Loucy (cell line): ENCODE measurements around the gene PPP6R1.
A peak's percentile ranks its signal among the peaks of the same experiment; 100 is the strongest.

ENCODE experiments used
- H2AFZ ChIP-seq: fragments of 200-600 bp; sonication (generic); 2 replicates; pipeline ENCODE4 v1.6.0; 2016; ENCODE audit warnings: antibody characterized with exemption, mild to moderate bottlenecking, low read length, moderate library complexity
- H3F3A ChIP-seq: fragments of 200-600 bp; 2 replicates; pipeline ENCODE4 v1.6.0; 2016; ENCODE audit warnings: antibody characterized with exemption, low read depth, mild to moderate bottlenecking
- H3K27me3 ChIP-seq: fragments of 200-600 bp; sonication (generic); 2 replicates; pipeline ENCODE4 v1.6.1; 2014; ENCODE audit warnings: low read length, mild to moderate bottlenecking; ENCODE audit not compliant: insufficient read depth, poor library complexity, severe bottlenecking
- H3K36me3 ChIP-seq: fragments of 200-600 bp; sonication (generic); 2 replicates; pipeline ENCODE4 v1.6.1; 2016; ENCODE audit warnings: low read length; ENCODE audit not compliant: insufficient read depth
- H3K4me1 ChIP-seq: fragments of 200-600 bp; sonication (generic); 2 replicates; pipeline ENCODE4 v1.5.1; 2014; ENCODE audit warnings: low read length, mild to moderate bottlenecking; ENCODE audit not compliant: insufficient read depth, poor library complexity, severe bottlenecking
- H3K4me2 ChIP-seq: fragments of 200-600 bp; sonication (generic); 2 replicates; pipeline ENCODE4 v1.6.0; 2014; ENCODE audit warnings: antibody characterized with exemption, low read length, low read depth, mild to moderate bottlenecking; ENCODE audit not compliant: poor library complexity, severe bottlenecking
- H3K4me3 ChIP-seq: fragments of 200-600 bp; sonication (generic); 2 replicates; pipeline ENCODE4 v1.5.1; 2014; ENCODE audit warnings: low read length, mild to moderate bottlenecking, mixed read lengths; ENCODE audit not compliant: poor library complexity, severe bottlenecking
- H3K79me2 ChIP-seq: fragments of 200-600 bp; sonication (generic); 2 replicates; pipeline ENCODE4 v1.6.1; 2014; ENCODE audit warnings: low read length; ENCODE audit not compliant: insufficient read depth
- H3K9ac ChIP-seq: fragments of 200-600 bp; sonication (generic); 2 replicates; pipeline ENCODE4 v1.6.0; 2014; ENCODE audit warnings: mild to moderate bottlenecking, low read depth, low read length, moderate library complexity; ENCODE audit not compliant: poor library complexity, severe bottlenecking
- H3K9me2 ChIP-seq: fragments of 200-600 bp; sonication (generic); replicated peaks from 2 replicates; pipeline ENCODE4 v1.6.1; 2016; ENCODE audit warnings: low read depth, low read length, mixed read lengths
- H3K9me3 ChIP-seq: fragments of 200-600 bp; sonication (generic); 2 replicates; pipeline ENCODE4 v1.6.1; 2014; ENCODE audit warnings: mild to moderate bottlenecking, antibody characterized with exemption, low read length, low read depth; ENCODE audit not compliant: insufficient read depth
- H4K20me1 ChIP-seq: fragments of 200-600 bp; sonication (generic); 2 replicates; pipeline ENCODE4 v1.6.0; 2014; ENCODE audit warnings: antibody characterized with exemption, low read length, mild to moderate bottlenecking; ENCODE audit not compliant: insufficient read depth, poor library complexity, severe bottlenecking
- CTCF ChIP-seq: fragments of 200-600 bp; sonication (generic); conservative IDR thresholded peaks from 2 replicates; pipeline ENCODE4 v1.5.1; 2014; ENCODE audit warnings: mild to moderate bottlenecking, antibody characterized with exemption, low read length
- EZH2phosphoT487 ChIP-seq: fragments of 200-600 bp; IDR thresholded peaks from 2 replicates; pipeline ENCODE4 v1.6.1; 2018; ENCODE audit warnings: antibody characterized with exemption, mild to moderate bottlenecking, moderate library complexity, borderline replicate concordance

PPP6R1 gene

GRCh38 chr19:55209693-55210472 lies 48.9 kb downstream of the PPP6R1 start:
- Histone ChIP-seq H3K9me2 (no peaks in the 10 kb centered on the region), H3F3A (no peaks in the 10 kb centered on the region), H3K9me3 (no peaks in the 10 kb centered on the region; the same call in 1 of the 2 replicates), H3K79me2 (no peaks in the 10 kb centered on the region), H4K20me1 (no peaks in the 10 kb centered on the region), H3K36me3 (no peaks in the 10 kb centered on the region), H3K4me1 (peaks cover 2% of the 10 kb centered on the region), H3K9ac (no peak overlapping the region), H3K27me3 (no peaks in the 10 kb centered on the region), H3K4me2 (no peak overlapping the region), H3K4me3 (no peak overlapping the region), H2AFZ (no peak overlapping the region)
- TF ChIP-seq CTCF (no peak), EZH2phosphoT487 (no peak)

GRCh38 chr19:55208880-55209692 lies 49.7 kb downstream of the PPP6R1 start, which contains the start of gene PTPRH:
Gene PTPRH, minus strand, starts transcription at chr19:55209501. Its CDS starts 68 bp downstream, at chr19:55209433.
- Histone ChIP-seq H4K20me1 (no peaks in the 10 kb centered on the region), H3K9ac (no peak within 1 kb of the TSS), H3K79me2 (no peaks in the 10 kb centered on the region), H3K4me2 (no peak within 1 kb of the TSS), H3K4me3 (no peak within 1 kb of the TSS), H2AFZ (no peak within 1 kb of the TSS), H3F3A (no peaks in the 10 kb centered on the region), H3K27me3 (no peaks in the 10 kb centered on the region), H3K9me2 (no peaks in the 10 kb centered on the region), H3K4me1 (peaks cover 2% of the 10 kb centered on the region), H3K36me3 (no peaks in the 10 kb centered on the region), H3K9me3 (no peaks in the 10 kb centered on the region; the same call in 1 of the 2 replicates)
- TF ChIP-seq EZH2phosphoT487: no peak
- TF ChIP-seq CTCF: no peak

- peak overlapping the region; percentile 43 for H3K4me3 ChIP-seq
These were observed 51.9 kb downstream of the PPP6R1 start for GRCh38 chr19:55206664-55207500.

More at GRCh38 chr19:55206664-55207500, 51.9 kb downstream of the PPP6R1 start:
- TF ChIP-seq CTCF: no peak
- TF ChIP-seq EZH2phosphoT487: no peak
- Histone ChIP-seq H3K4me1 (peaks cover 2% of the 10 kb centered on the region), H3F3A (no peaks in the 10 kb centered on the region), H3K4me2 (peak overlapping the region; percentile 54), H3K9ac (no peak overlapping the region), H3K9me3 (no peaks in the 10 kb centered on the region), H3K27me3 (no peaks in the 10 kb centered on the region), H3K79me2 (no peaks in the 10 kb centered on the region), H3K9me2 (no peaks in the 10 kb centered on the region), H3K36me3 (no peaks in the 10 kb centered on the region), H4K20me1 (no peaks in the 10 kb centered on the region), H2AFZ (no peak overlapping the region)
